Ovary (tissue), 3 donors: ENCODE measurements around the gene HTR1E.

Experiments
- POLR2A ChIP-seq: fragments of 450-650 bp; IDR thresholded peaks from one replicate; pipeline ENCODE4 v1.6.1; 2017; ENCODE audit warnings: antibody characterized with exemption, mild to moderate bottlenecking, moderate library complexity
- TF ChIP-seq, protein P1 (sequence below), 3 donors: fragments of 450-650 bp in 2 of 3; fragments of 200-600 bp in 1 of 3; IDR thresholded peaks; one replicate each; pipeline versions ENCODE4 v1.5.1 to v1.8.0; 2016 to 2022; ENCODE audit warnings: antibody characterized with exemption in 3 of 3, mild to moderate bottlenecking in 1 of 3
- donor health status: DM: no; HTN: no; CAD: no.

DNA sequence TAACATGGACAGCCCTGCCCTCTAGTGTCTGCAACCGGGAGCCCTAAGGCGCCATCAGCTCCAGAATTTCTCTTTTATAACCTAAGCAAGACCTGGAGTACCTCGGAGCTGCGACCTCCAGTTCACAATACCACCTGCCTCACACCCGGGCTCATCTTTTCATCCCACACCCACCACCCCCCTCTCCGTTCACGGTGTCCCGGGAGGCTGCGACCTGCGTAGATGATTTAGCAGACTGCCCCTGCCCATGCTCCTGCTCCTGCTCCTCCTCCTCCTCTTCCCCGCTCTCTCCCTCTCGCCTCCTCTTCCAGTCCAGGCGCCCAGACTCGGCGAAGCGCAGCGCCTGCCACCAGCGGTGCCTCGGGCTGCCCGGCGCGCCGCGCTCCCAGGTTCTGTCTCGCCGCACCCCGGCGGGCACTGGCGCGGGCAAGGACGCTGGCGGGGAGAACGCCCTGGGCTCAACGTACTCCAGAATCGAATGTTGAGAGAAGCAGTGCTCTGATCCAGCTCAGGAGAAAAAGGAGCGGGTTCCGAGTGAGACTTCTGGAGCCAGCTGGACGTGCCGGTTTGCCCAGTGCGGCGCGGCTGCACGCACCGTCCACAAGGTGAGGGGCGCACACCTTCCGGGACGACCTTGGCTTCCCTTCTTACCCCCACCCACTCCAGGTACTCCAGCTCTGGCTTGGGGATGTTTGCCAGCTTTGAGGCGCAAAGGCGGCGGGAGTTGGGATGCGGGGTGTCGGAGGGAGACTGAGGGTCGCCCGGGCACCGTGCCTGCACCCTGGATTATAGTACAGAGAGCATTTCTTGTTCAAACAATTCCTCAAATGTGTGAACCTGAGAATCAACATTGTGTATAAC lies at the start of gene HTR1E:
- TF ChIP-seq, protein P1, sequence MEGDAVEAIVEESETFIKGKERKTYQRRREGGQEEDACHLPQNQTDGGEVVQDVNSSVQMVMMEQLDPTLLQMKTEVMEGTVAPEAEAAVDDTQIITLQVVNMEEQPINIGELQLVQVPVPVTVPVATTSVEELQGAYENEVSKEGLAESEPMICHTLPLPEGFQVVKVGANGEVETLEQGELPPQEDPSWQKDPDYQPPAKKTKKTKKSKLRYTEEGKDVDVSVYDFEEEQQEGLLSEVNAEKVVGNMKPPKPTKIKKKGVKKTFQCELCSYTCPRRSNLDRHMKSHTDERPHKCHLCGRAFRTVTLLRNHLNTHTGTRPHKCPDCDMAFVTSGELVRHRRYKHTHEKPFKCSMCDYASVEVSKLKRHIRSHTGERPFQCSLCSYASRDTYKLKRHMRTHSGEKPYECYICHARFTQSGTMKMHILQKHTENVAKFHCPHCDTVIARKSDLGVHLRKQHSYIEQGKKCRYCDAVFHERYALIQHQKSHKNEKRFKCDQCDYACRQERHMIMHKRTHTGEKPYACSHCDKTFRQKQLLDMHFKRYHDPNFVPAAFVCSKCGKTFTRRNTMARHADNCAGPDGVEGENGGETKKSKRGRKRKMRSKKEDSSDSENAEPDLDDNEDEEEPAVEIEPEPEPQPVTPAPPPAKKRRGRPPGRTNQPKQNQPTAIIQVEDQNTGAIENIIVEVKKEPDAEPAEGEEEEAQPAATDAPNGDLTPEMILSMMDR (IDR thresholded peaks at IDR 0.05), result peak; percentile 32 to 60 (median 48)
- TF ChIP-seq POLR2A, result no peak
